Tibial artery (tissue), 4 donors: Measurements from ENCODE around the gene IFNA6.

Source experiments
- DNase-seq, 2 donors: peaks; one replicate each; pipeline ENCODE4 v3.0.0-alpha.2; 2019
- H3K27ac ChIP-seq, 2 donors: fragments of 200-600 bp; sonication (generic) in 1 of 2; 1 replicate in 1 of 2; 2 replicates in 1 of 2; pipeline ENCODE4 v1.5.1; 2018 to 2019; ENCODE audit warnings: mild to moderate bottlenecking in 1 of 2
- H3K27me3 ChIP-seq, 2 donors: fragments of 200-600 bp; sonication (generic) in 1 of 2; one replicate each; pipeline versions ENCODE4 v1.5.1 to v1.6.0; 2016 to 2019
- H3K36me3 ChIP-seq, 3 donors: fragments of 200-600 bp; sonication (generic) in 2 of 3; one replicate each; pipeline ENCODE4 v1.5.1; 2016 to 2019; ENCODE audit warnings: mild to moderate bottlenecking in 2 of 3
- H3K4me1 ChIP-seq, 4 donors: fragments of 200-600 bp; sonication (generic) in 2 of 4; 1 replicate in 3 of 4; 2 replicates in 1 of 4; pipeline ENCODE4 v1.5.1; 2016 to 2019
- H3K4me3 ChIP-seq, 2 donors: fragments of 200-600 bp; sonication (generic) in 1 of 2; 1 replicate in 1 of 2; 2 replicates in 1 of 2; pipeline ENCODE4 v1.5.1; 2018 to 2019; ENCODE audit warnings: mild to moderate bottlenecking in 2 of 2
- H3K9me3 ChIP-seq, 3 donors: fragments of 200-600 bp; sonication (generic) in 1 of 3; one replicate each; pipeline ENCODE4 v1.5.1; 2016 to 2019
- intact Hi-C: fragments of 100-400 bp; cut with DNase I; formaldehyde crosslinking; loops from one replicate; pipeline ENCODE4 v1.15.0; 2023; ENCODE audit warnings: low total_unique reads
- TF ChIP-seq, protein P1 (sequence below), 2 experiments: fragments of 200-600 bp in 1 of 2; fragments of 450-650 bp in 1 of 2; IDR thresholded peaks; one replicate each; pipeline ENCODE4 v1.5.1; 2017 to 2019; ENCODE audit warnings: antibody characterized with exemption in 2 of 2, mild to moderate bottlenecking in 1 of 2, moderate library complexity in 1 of 2

IFNA6 gene

DNA sequence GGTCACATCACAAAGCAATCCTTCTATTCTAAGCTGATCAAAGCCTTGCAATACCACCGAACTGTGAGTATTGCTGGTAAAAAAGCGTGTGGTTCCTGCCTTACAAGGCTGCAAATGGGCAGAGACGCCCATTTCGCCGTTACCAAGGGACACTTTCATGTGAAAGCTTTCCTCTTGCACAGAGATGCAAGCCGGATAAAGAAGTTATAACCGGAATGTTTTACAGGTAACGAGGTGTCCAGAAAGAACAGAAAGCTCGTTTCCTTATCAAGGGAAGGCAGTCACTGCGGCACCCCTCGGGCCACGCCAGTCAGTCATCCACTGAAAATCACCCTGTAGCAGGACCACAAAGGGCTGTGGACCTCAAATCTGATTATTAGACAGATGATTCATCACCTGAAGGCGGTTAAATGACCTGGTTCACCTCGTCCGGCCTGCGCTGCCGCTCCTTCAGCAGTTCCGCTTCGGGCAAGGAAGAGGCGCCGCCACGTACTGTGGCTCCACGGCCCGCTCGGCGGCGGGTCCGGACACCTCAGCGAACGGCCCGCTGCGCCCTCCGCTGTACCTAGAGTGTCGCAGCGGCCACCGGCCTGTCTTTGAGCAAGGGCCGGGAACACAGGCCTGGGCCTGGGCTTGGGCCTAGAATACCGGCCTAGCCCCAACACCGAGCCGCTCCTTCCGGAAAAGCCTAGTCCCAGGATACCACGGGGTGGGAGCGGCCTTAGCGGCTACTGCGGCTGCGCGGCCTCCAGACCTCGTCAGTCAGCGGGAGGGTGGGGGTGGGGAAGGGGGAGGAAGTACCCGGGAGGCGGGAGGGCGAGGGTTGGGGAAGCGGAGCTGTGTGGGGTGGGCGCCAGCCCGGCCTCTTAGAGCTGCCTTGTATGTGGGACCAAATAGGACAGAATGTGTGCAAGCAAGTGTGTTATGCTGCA lies 15.7 kb downstream of the IFNA6 start, which contains the start of gene KLHL9:
Gene KLHL9, minus strand, starts transcription at position 704 of the 932 bp plus-strand sequence. Its CDS starts 545 bp downstream, at position 159.
- Histone ChIP-seq H3K4me1 (peaks cover 0 to 48% (median 31%) of the 10 kb centered on the region in 4 donors), H3K9me3 (no peaks in the 10 kb centered on the region), H3K36me3 (no peaks in the 10 kb centered on the region), H3K27me3 (no peaks in the 10 kb centered on the region), H3K27ac (peak within 1 kb of the TSS; percentile 89 to 99), H3K4me3 (peak within 1 kb of the TSS; percentile 71 to 99)
- intact Hi-C loops: loop anchor here (10.0 kb wide), 1 partner anchor 670 kb away; the partner anchor contains the start of gene CDKN2B
- TF ChIP-seq, protein P1, sequence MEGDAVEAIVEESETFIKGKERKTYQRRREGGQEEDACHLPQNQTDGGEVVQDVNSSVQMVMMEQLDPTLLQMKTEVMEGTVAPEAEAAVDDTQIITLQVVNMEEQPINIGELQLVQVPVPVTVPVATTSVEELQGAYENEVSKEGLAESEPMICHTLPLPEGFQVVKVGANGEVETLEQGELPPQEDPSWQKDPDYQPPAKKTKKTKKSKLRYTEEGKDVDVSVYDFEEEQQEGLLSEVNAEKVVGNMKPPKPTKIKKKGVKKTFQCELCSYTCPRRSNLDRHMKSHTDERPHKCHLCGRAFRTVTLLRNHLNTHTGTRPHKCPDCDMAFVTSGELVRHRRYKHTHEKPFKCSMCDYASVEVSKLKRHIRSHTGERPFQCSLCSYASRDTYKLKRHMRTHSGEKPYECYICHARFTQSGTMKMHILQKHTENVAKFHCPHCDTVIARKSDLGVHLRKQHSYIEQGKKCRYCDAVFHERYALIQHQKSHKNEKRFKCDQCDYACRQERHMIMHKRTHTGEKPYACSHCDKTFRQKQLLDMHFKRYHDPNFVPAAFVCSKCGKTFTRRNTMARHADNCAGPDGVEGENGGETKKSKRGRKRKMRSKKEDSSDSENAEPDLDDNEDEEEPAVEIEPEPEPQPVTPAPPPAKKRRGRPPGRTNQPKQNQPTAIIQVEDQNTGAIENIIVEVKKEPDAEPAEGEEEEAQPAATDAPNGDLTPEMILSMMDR (IDR thresholded peaks at IDR 0.05): no peak
- DNase-seq: peak; percentile 90 to 96

DNA sequence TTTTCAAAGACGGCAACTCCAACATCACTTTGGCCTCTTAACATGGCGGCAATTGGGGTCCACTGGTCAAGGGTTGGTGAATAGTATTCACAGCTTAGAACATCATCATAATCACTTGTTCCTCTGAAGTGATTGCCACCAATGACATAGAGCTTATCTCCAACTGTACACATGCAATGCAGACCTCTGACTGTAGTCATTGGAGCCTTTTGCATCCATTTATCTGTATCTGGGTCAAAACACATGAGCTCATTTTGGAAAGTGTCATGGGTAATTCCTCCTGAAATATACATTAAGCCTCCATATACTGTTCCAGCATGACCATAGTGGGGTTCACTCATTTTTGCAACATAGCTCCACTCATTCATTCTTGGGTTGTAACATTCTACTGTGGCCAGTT lies 17.5 kb downstream of the IFNA6 start:
- Histone ChIP-seq H3K27ac (no peak overlapping the region), H3K4me3 (peak overlapping the region; percentile 5 to 71), H3K36me3 (no peaks in the 10 kb centered on the region), H3K4me1 (peaks cover 0 to 66% (median 37%) of the 10 kb centered on the region in 4 donors), H3K9me3 (no peaks in the 10 kb centered on the region), H3K27me3 (no peaks in the 10 kb centered on the region)
- intact Hi-C loops: loop anchor here (10.0 kb wide), 1 partner anchor 672 kb away; the partner anchor contains the start of gene CDKN2B
- no peak for DNase-seq
- TF ChIP-seq, protein P1 (IDR thresholded peaks at IDR 0.05): no peak

DNA sequence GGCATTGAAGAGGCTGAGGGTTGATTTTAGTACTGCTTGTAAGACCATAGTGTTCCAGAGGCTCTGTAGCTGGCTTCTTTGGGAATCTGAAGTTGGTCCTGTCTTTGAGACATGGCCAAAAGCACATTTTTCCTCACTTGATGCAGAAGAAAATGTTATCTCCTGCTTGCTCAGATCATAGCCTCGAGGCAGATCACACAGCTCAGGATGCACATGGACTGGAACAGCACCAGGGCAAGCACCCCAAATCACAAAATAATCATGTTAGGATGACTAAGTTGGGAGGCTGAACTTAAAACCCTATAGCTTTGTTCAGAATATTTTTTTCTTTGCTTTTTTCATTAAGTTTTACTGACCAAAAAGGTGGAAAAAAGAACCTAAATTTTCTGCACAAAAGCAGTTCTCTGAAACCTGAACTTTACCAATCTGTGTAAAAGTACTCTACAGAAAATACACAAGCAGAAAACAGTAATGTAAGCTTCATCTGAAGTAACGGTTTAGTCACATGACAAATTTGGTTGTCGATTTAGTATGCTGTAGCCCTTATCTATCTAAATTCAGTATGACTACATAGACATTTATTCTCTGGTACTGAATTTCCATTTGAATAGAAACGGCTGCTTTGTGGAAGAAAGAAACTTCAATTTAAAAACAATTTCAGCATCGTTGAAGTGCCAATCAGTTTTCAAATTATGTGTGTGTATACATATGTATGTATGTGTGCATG lies 18.8 kb downstream of the IFNA6 start:
- Histone ChIP-seq H3K9me3 (no peaks in the 10 kb centered on the region), H3K27ac (peak overlapping the region in 1 of 2 donors; percentile 24), H3K4me3 (no peak overlapping the region), H3K36me3 (no peaks in the 10 kb centered on the region), H3K27me3 (no peaks in the 10 kb centered on the region), H3K4me1 (peaks cover 0 to 79% (median 39%) of the 10 kb centered on the region in 4 donors)
- TF ChIP-seq, protein P1 (IDR thresholded peaks at IDR 0.05): no peak
- DNase-seq: no peak
- intact Hi-C loops: loop anchor here (10.0 kb wide), 1 partner anchor 673 kb away; the partner anchor contains the start of gene CDKN2B

DNA sequence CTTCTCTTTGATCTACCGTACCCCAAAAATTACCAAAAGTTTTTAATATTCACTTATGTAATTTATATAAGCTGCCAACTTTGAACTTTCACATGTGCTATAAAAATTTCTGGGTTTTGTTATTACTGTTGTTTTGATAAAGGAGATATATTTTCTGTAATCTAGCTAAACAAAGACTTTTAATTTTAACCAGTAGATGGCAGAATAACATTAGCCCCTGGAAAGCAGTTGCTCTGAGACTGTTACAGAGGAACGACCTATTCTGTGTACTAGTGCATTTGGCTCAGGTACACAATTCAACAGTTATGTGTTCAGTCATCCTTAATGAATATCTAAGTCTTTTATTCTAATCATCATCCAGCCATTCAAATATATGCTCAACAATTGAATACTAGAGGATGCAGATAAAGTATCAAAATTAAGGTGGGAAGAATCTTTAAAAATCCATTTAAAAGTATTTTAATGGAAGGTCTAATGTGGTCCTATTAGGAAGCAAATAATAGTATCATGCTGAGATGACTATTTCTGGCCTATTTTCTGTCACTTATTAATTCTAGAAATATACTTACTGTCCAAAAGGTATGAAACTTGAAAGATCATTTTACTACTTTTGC lies 24.1 kb downstream of the IFNA6 start:
- DNase-seq: no peak
- H3K4me1 ChIP-seq: peaks cover 0 to 49% (median 13%) of the 10 kb centered on the region in 4 donors
- no peak overlapping the region for H3K4me3 ChIP-seq
- H3K36me3 ChIP-seq: peaks cover 0 to 30% (median 11%) of the 10 kb centered on the region in 3 donors
- TF ChIP-seq, protein P1 (IDR thresholded peaks at IDR 0.05): peak; percentile 60 to 63
- no peak overlapping the region for H3K27ac ChIP-seq
- H3K27me3 ChIP-seq: no peaks in the 10 kb centered on the region
- no peaks in the 10 kb centered on the region for H3K9me3 ChIP-seq
- intact Hi-C loops: loop anchor here (10.0 kb wide), 1 partner anchor 68 kb away; no protein-coding TSS in a partner anchor

DNA sequence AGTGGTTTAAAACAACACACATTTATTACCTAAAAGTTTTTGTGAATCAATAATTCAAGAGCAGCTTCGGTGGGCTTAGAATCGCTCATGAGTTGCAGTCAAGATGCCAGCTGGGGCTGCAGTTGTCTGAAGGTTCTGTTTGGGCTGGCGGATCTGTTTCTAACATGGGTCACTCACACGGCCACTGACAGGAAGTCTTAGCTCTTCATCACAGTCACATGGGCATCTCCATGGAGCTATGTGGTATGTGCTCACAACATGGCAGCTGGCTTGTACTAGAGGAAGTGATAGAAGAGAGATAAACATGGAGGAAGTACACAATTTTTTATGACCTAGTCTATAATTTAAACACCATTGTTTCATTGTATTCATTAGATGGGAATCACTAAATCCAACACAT lies 26.6 kb downstream of the IFNA6 start:
- TF ChIP-seq, protein P1 (IDR thresholded peaks at IDR 0.05): no peak
- intact Hi-C loops: loop anchor here (5.0 to 10.0 kb wide), 2 partner anchors 71 to 468 kb away; no protein-coding TSS in a partner anchor
- no peak for DNase-seq

More for the DNA sequence above, 26.6 kb downstream of the IFNA6 start:
- Histone ChIP-seq H3K36me3 (peaks cover 0 to 40% (median 18%) of the 10 kb centered on the region in 3 donors), H3K27me3 (no peaks in the 10 kb centered on the region), H3K4me1 (peaks cover 0 to 23% (median 6%) of the 10 kb centered on the region in 4 donors), H3K27ac (no peak overlapping the region), H3K9me3 (no peaks in the 10 kb centered on the region), H3K4me3 (no peak overlapping the region)
